GM12873 (cell line): Measurements from ENCODE around the gene TUBB4B.

ENCODE experiments used
- CTCF ChIP-seq: IDR thresholded peaks from 2 replicates; pipeline ENCODE4 v1.5.1; 2012; ENCODE audit warnings: low read depth, mild to moderate bottlenecking, moderate library complexity, low read length, control low read depth; ENCODE audit not compliant: insufficient read depth; ENCODE audit errors: missing control alignments

Gene TUBB4B

GRCh38 chr9:137272241-137273094, 31.4 kb downstream of the TUBB4B start:
- TF ChIP-seq CTCF = no peak

DNA sequence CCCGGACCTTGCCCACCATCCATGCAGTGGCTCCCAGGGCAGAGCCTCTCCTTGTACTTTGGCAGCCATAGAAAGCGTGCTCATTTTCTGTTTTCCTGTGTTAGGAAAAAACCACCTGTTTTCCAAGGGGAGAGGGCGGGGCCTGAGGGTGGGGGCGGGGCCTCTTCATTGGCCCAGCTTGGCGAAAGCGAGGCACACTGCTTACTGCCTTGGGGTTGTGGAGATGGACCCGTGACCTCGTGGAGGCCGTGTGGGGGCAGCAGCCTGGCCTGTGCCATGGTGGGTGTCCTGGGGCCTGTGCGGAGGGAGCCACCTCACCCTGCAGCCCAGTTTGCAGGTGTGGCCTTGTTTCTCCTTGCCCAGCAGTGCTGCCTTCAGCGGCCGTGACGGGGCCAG, 32.0 kb downstream of the TUBB4B start:
- TF ChIP-seq CTCF = no peak

DNA sequence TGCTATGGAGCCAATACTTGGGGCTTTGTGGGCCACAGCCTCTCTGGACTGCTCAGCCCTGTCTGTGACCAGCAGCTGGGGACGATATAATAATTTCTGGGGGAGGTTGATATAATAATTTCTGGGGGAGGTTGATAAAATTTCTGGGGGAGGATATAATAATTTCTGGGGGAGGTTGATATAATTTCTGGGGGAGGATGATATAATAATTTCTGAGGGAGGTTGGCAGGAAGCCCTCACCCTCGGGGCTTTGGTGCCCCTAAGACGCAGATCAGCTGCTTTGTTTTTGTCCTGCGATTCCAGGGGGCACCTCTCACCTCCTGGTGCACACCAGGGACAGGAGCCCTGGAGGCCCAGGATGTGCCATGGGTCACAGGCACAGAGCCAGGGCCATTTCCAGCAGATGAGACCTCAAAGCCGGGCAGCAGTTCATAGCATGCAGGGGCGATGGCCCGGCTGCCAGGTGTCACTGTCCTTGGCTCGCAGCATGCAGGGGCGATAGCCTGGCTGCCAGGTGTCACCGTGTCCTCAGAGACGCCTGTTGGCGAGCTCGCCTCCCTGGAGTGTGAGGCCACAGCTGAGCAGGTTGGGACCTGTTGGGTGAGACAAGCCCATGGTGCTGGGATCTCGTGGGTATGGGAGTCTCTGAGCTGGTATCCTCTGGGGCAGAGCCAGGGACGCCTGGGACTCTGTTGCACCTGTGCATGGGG, 32.7 kb downstream of the TUBB4B start:
- no peak for TF ChIP-seq CTCF

DNA sequence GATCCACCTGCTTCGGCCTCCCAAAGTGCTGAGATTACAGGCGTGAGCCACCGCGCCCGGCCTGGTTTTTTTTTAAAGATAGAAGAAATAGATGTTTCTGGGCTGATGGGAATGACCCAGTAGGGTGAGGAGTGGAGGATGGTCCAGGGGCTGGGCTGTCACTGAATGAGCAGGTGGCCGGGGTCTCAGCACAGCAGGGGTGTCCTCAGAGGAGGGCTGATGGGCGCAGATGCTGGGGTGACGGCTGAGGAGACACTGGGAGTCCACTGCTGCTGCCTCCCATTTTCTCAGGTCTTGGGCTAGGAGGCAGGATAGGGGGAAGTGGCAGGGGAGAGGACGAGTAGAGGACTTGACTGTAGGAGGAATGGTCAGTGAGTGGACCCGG, 34.1 kb downstream of the TUBB4B start:
- no peak for TF ChIP-seq CTCF

DNA sequence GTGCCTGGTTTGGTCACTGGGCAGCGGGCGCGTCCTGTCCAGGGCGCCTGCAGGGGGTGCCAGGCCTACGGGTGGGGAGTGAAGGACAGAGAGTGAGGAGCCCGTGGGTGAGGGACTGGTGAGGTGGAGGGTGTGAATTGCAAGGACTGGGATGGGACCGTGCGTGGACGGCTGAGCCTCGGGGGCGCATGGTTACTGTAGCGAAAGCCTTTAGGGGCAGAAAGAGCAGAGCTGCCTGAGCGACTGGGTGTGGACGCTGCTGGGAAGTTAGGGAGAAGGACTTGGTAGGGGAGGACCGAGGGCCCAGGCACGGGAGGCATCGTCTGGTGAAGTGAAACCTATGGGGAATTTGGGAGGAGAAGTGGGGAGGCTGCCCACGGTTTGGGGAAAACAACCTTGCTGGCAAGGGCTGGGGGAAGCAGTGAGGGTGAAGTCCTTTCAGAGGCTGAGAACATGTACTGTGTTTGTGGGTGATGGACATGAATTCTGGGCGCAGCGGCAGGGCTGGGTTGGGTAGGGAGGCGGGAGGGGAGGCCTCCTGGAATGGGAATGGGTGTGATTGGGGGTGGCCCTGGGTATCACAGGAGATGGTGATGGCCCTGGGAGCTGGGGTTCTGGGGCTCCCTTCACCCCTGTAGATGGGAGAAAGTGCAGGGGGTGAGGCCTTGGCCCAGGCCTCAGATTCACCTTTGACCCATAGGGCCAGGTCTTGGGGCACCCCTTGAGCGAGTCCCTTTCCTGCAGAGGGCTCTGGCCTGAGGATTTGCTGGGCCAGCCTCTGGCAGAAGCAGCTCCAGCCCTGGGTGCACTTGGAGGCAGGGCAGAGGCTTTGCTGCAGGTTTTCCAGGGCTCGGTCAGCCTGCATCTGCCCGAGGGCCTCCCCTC, 34.7 kb downstream of the TUBB4B start:
- no peak for TF ChIP-seq CTCF

DNA sequence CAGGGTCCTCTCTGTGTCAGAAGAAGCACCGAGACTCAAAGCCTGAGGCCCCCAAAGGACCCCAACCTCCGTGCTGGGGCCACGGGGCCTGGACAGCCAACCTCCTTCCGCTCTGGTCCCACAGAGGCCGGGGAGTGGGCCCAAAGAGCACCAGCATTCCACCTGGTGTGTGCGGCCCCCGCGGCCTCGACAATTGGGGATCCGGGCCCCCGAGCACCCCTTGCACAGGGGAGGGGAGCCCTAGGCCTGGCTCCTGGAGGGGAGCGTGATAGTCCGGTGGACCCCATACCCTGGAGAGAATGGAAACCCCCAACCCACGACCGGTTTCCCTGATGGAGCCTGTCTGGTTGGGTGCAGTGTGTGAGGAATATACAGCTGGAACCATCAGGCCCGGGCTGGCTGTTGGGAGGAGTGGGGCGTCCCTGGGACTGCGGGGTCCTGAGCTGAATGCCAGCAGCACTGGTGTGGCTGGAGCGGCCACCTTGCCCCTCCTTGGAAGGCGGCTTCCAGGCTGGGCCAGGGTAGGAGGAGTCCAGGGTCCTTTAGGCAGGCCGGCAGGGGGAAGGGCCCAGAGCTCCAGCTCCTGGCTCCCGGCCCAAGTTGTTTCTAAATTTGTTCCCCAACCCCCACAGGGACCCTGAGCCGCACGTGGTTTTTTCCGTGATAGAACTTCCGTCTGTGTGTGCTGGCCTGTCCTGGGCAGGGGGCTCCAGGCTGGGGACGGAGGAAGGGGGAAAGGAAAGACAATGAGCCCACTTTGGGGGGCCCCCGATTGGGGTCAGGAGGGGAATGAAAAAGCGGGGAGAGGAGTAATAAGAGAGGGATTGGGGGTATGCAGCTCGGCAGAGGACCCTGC, 35.6 kb downstream of the TUBB4B start:
- TF ChIP-seq CTCF = no peak
